Heart right ventricle (tissue), 16 donors: ENCODE results near the gene SAMD7. TPM values are rescaled to one million over a fixed set of nuclear protein-coding genes. Genes with fewer than 3 reads are reported as not detected.

Experiments used
- ATAC-seq, 8 donors: fragments of 200-7000 bp; cut with Tn5 transposase; one replicate each; pipeline ENCODE4 v1.9.1; 2020; ENCODE audit warnings: mild to moderate bottlenecking in 8 of 8, moderate library complexity in 8 of 8, moderate number of reproducible peaks in 1 of 8
- DNase-seq, 2 donors: peaks; one replicate each; pipeline ENCODE4 v3.0.0-alpha.2; 2020
- H3K27ac ChIP-seq, 10 donors: fragments of 200-600 bp; sonication (generic) in 2 of 10; one replicate each; pipeline versions ENCODE4 v1.5.0 to v1.8.0; 2020 to 2022; ENCODE audit warnings: mild to moderate bottlenecking in 3 of 10
- H3K27me3 ChIP-seq, 7 donors: fragments of 200-600 bp; one replicate each; pipeline ENCODE4 v1.8.0; 2021 to 2022; ENCODE audit warnings: mild to moderate bottlenecking in 2 of 7
- H3K36me3 ChIP-seq, 9 donors: fragments of 200-600 bp; sonication (generic) in 1 of 9; one replicate each; pipeline versions ENCODE4 v1.5.0 to v1.8.0; 2020 to 2022; ENCODE audit warnings: mild to moderate bottlenecking in 2 of 9
- H3K4me1 ChIP-seq, 9 donors: fragments of 200-600 bp; sonication (generic) in 1 of 9; one replicate each; pipeline versions ENCODE4 v1.5.0 to v1.8.0; 2020 to 2022; ENCODE audit warnings: mild to moderate bottlenecking in 4 of 9
- H3K4me3 ChIP-seq, 10 donors: fragments of 200-600 bp; sonication (generic) in 2 of 10; one replicate each; pipeline versions ENCODE4 v1.5.0 to v1.8.0; 2020 to 2022; ENCODE audit warnings: mild to moderate bottlenecking in 7 of 10, moderate library complexity in 2 of 10
- H3K9me3 ChIP-seq, 11 donors: fragments of 200-600 bp in 10 of 11; sonication (generic) in 2 of 11; one replicate each; pipeline versions ENCODE4 v1.5.0 to v1.8.0; 2013 to 2022; ENCODE audit warnings: mild to moderate bottlenecking in 2 of 11, control low read depth in 1 of 11, moderate library complexity in 1 of 11
- WGBS, 2 donors: extraction: QIAGEN DNeasy Blood & Tissue Kit; methylation state at CpG; one replicate each; pipeline ENCODE4 v1.1.7; 2013; ENCODE audit warnings: inconsistent platforms in 1 of 2; 5-methylcytosine and 5-hydroxymethylcytosine counted together
- intact Hi-C, 10 donors: fragments of 100-400 bp; cut with DNase I; formaldehyde crosslinking; loops; one replicate each; pipeline versions ENCODE4 v1.11.1 to v1.14.2; 2022
- polyA plus RNA-seq, 2 donors: library from polyadenylated mRNA; stranded (reverse); fragments of 200-250 nt; gene quantifications; one replicate each; pipeline ENCODE4 v1.2.3, GENCODE V29; 2013
- total RNA-seq, 10 donors: library from RNA; stranded (reverse); fragmentation: NEBNext Ultra II Directional in 3 of 10; extraction: Animal tissue kit (Norgen Biotek cat#: 25700) in 3 of 10; gene quantifications; one replicate each; pipeline versions ENCODE4 v1.2.1 to v1.2.4, GENCODE V29; 2021 to 2023
- TF ChIP-seq, protein P1 (sequence below), 9 donors: fragments of 200-600 bp; sonication (generic) in 2 of 9; IDR thresholded peaks; one replicate each; pipeline versions ENCODE4 v1.5.0 to v1.8.0; 2021 to 2022; ENCODE audit warnings: antibody characterized with exemption in 9 of 9, mild to moderate bottlenecking in 5 of 9, moderate library complexity in 1 of 9
- donor health status: Arrhythmogenic right ventricular cardiomyopathy.
- donor health status: ischemic (EF 13 %, LVEDD 7.1; RV severe dilation, severe dysfunction).
- donor health status: healthy with polysubstance abuse.
- donor health status: DM: no; HTN: yes; CAD: no.
- donor health status: DM: no; HTN: no; CAD: no.
- donor health status: ischemic (EF 25% LVEDD 6.9; RV normal size, moderate dysfunction).
- donor health status: ischemic (EF 25% LVEDD 5.7; RV mildly dilated, moderate dysfunction).
- donor health status: healthy.
- donor health status: DM: yes; HTN: yes; CAD: no.
- donor health status: Ischemic cardiomyopathy.
- donor health status: ischemic (EF 35%, LVEDD 5.7; RV mildly dilated, moderate dysfunction).
- donor health status: nonischemic (EF 11% LVEDD 7.7; RV severe dilation, severe dysfunction).
- donor health status: DM: yes; HTN: yes; CAD: no.
- donor health status: PGD.
- donor health status: ischemic (EF 29% LVEDD 5.4; RV normal size, mild dysfunction).
- donor health status: nonischemic (EF 23%, LVEDD 6.1; RV moderate dilation, normal function).

SAMD7 gene
- total and polyA plus RNA-seq, 12 donors: 0.17 TPM; not detected in 11

GRCh38 chr3:169886671-169887070 lies 24.7 kb upstream of the SAMD7 start:
- H3K27me3 ChIP-seq: no peaks in the 10 kb centered on the region
- H3K9me3 ChIP-seq: no peaks in the 10 kb centered on the region
- DNase-seq (peak; percentile 72 to 84), ATAC-seq (peak; percentile 80 to 100 (median 96))
- H3K4me3 ChIP-seq: no peak overlapping the region
- intact Hi-C loops: no loop called here
- no peaks in the 10 kb centered on the region for H3K36me3 ChIP-seq
- H3K4me1 ChIP-seq: peaks cover 0 to 12% (median 4%) of the 10 kb centered on the region in 9 donors
- TF ChIP-seq, protein P1, sequence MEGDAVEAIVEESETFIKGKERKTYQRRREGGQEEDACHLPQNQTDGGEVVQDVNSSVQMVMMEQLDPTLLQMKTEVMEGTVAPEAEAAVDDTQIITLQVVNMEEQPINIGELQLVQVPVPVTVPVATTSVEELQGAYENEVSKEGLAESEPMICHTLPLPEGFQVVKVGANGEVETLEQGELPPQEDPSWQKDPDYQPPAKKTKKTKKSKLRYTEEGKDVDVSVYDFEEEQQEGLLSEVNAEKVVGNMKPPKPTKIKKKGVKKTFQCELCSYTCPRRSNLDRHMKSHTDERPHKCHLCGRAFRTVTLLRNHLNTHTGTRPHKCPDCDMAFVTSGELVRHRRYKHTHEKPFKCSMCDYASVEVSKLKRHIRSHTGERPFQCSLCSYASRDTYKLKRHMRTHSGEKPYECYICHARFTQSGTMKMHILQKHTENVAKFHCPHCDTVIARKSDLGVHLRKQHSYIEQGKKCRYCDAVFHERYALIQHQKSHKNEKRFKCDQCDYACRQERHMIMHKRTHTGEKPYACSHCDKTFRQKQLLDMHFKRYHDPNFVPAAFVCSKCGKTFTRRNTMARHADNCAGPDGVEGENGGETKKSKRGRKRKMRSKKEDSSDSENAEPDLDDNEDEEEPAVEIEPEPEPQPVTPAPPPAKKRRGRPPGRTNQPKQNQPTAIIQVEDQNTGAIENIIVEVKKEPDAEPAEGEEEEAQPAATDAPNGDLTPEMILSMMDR (IDR thresholded peaks at IDR 0.05): no peak
- 8 to 21% methylated on average over 5 of the region's 5 CpGs for whole genome bisulfite sequencing, 2 donors
- peak overlapping the region in 1 of 10 donors; percentile 29 for H3K27ac ChIP-seq

DNA sequence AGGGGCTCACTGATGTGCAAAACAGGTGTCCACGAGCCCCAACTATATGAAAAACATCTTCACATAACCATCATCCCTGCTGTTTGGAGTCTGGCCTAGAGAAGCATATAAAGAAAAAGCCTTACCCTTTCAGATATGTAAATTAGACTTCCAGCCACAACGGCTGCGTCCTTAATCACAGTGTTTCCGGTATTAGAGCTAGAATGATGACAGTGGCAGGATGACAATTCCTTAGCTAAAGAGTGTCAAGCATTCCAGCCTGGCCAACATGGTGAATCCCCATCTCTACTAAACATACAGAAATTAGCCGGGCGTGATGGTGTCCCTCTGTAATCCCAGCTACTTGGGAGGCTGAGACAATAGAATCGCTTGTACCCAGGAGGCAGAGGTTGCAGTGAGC lies 19.5 kb upstream of the SAMD7 start:
- DNase-seq (no peak), ATAC-seq (no peak)
- H3K9me3 ChIP-seq: no peaks in the 10 kb centered on the region
- 69 to 76% methylated on average over 7 of the region's 7 CpGs for WGBS, 2 donors
- H3K36me3 ChIP-seq: no peaks in the 10 kb centered on the region
- intact Hi-C loops: no loop called here
- H3K4me1 ChIP-seq: peaks cover 0 to 3% (median 1%) of the 10 kb centered on the region in 9 donors
- H3K27ac ChIP-seq: no peak overlapping the region
- TF ChIP-seq, protein P1 (IDR thresholded peaks at IDR 0.05): no peak
- no peaks in the 10 kb centered on the region for H3K27me3 ChIP-seq
- no peak overlapping the region for H3K4me3 ChIP-seq

DNA sequence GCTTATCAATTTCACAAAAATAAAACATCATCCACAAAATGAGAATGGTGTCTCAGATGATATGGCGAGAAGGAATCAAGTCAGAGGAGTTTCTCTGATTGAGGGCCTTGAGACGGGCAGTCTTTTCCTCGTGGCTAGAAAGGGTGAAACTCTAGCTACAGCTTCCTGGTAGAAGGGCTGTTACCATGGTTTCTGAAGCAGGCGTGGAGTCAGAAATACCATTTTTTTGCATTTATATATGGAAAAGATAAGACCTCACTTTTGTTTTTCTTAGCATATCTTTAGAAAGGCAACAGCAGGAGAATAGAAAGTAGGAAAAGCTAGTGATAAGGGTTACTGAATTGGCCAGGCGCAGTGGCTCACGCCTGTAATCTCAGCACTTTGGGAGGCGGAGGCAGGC lies 17.3 kb upstream of the SAMD7 start:
- no peaks in the 10 kb centered on the region for H3K4me1 ChIP-seq
- intact Hi-C loops: no loop called here
- no peak overlapping the region for H3K4me3 ChIP-seq
- WGBS, 2 donors: 55 to 67% methylated on average over 7 of the region's 7 CpGs
- no peaks in the 10 kb centered on the region for H3K27me3 ChIP-seq
- H3K9me3 ChIP-seq: no peaks in the 10 kb centered on the region
- ATAC-seq (no peak), DNase-seq (no peak)
- no peak overlapping the region for H3K27ac ChIP-seq
- TF ChIP-seq, protein P1 (IDR thresholded peaks at IDR 0.05): no peak
- H3K36me3 ChIP-seq: no peaks in the 10 kb centered on the region

DNA sequence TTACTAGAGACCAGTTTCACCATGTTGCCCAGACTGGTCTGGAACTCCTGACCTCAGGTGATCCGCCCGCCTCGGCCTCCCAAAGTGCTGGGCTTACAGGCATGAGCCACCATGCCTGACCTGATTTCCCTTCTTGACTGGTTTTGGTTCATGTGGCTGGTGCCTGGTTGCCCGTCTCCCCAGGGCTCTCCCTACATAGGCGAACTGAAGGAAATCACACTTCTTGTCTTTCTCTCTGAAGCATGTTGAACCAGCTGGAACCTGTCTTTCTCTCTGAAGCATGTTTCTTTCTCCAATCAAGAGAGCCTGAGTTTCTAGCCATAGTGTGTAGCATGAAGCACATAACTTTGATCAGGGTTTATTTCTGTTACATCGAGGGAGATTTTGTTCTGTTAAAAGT lies 16.3 kb upstream of the SAMD7 start:
- H3K4me3 ChIP-seq: no peak overlapping the region
- H3K9me3 ChIP-seq: peaks cover 0 to 1% (median 0%) of the 10 kb centered on the region in 11 donors
- H3K27me3 ChIP-seq: no peaks in the 10 kb centered on the region
- ATAC-seq (no peak), DNase-seq (no peak)
- no peaks in the 10 kb centered on the region for H3K4me1 ChIP-seq
- H3K36me3 ChIP-seq: no peaks in the 10 kb centered on the region
- WGBS, 2 donors: 71 to 73% methylated on average over 6 of the region's 6 CpGs
- intact Hi-C loops: no loop called here
- TF ChIP-seq, protein P1 (IDR thresholded peaks at IDR 0.05): no peak
- no peak overlapping the region for H3K27ac ChIP-seq
